Measurements from ENCODE around the gene PODN. TPM values are rescaled to one million over a fixed set of nuclear protein-coding genes. Genes with fewer than 3 reads are reported as not detected.
A peak's percentile ranks its signal among the peaks of the same experiment; 100 is the strongest.

The PODN gene
- total RNA-seq, 3 donors from 2014 or later: 55.1 to 246 (median 83.1) TPM

- Histone ChIP-seq H3K27ac (peak overlapping the region in 1 of 2 donors; percentile 7), H3K4me1 (no peaks in the 10 kb centered on the region), H3K27me3 (no peaks in the 10 kb centered on the region), H3K9me3 (no peaks in the 10 kb centered on the region), H3K36me3 (no peaks in the 10 kb centered on the region), H3K4me3 (no peak overlapping the region)
- intact Hi-C loops (cut with DNase I; ENCODE audit: low total_unique reads): loop anchor here (10.0 kb wide), 1 partner anchor 365 kb away; no protein-coding TSS in a partner anchor
- no peak for DNase-seq (ENCODE audit: low spot score in 2 of 2)
- TF ChIP-seq POLR2AphosphoS5 (IDR thresholded peaks at IDR 0.05) (no peak), CTCF (IDR thresholded peaks at IDR 0.05) (no peak), POLR2A (IDR thresholded peaks at IDR 0.05) (no peak)
Measured at GRCh38 chr1:53069663-53070327, 7.8 kb downstream of the PODN start.

GRCh38 chr1:53070621-53071020 is 8.6 kb downstream of the PODN start:
- DNase-seq (ENCODE audit: low spot score in 2 of 2): peak in 1 of 2 donors; percentile 46
- H3K36me3 ChIP-seq: no peaks in the 10 kb centered on the region
- no peaks in the 10 kb centered on the region for H3K27me3 ChIP-seq
- intact Hi-C loops (cut with DNase I; ENCODE audit: low total_unique reads): loop anchor here (10.0 kb wide), 1 partner anchor 364 kb away; no protein-coding TSS in a partner anchor
- no peaks in the 10 kb centered on the region for H3K4me1 ChIP-seq
- no peak overlapping the region for H3K4me3 ChIP-seq
- no peak overlapping the region for H3K27ac ChIP-seq
- H3K9me3 ChIP-seq: no peaks in the 10 kb centered on the region
- TF ChIP-seq POLR2A (IDR thresholded peaks at IDR 0.05) (no peak), POLR2AphosphoS5 (IDR thresholded peaks at IDR 0.05) (no peak), CTCF (IDR thresholded peaks at IDR 0.05) (no peak)

- intact Hi-C loops (cut with DNase I; ENCODE audit: low total_unique reads): loop anchor here (10.0 kb wide), 1 partner anchor 363 kb away; no protein-coding TSS in a partner anchor
- no peaks in the 10 kb centered on the region for H3K9me3 ChIP-seq
- no peak for TF ChIP-seq CTCF (IDR thresholded peaks at IDR 0.05)
- no peak for TF ChIP-seq POLR2A (IDR thresholded peaks at IDR 0.05)
- TF ChIP-seq POLR2AphosphoS5 (IDR thresholded peaks at IDR 0.05): no peak
- no peaks in the 10 kb centered on the region for H3K27me3 ChIP-seq
- no peak overlapping the region for H3K27ac ChIP-seq
- no peak overlapping the region for H3K4me3 ChIP-seq
- no peak for DNase-seq (ENCODE audit: low spot score in 2 of 2)
- no peaks in the 10 kb centered on the region for H3K4me1 ChIP-seq
- no peaks in the 10 kb centered on the region for H3K36me3 ChIP-seq
Measured at GRCh38 chr1:53071167-53071865, 9.3 kb downstream of the PODN start.

GRCh38 chr1:53071915-53072314 is 9.9 kb downstream of the PODN start:
- DNase-seq (ENCODE audit: low spot score in 2 of 2): no peak
- TF ChIP-seq POLR2AphosphoS5 (IDR thresholded peaks at IDR 0.05): no peak
- no peak for TF ChIP-seq POLR2A (IDR thresholded peaks at IDR 0.05)
- no peak for TF ChIP-seq CTCF (IDR thresholded peaks at IDR 0.05)
- Histone ChIP-seq H3K4me3 (no peak overlapping the region), H3K36me3 (no peaks in the 10 kb centered on the region), H3K27me3 (no peaks in the 10 kb centered on the region), H3K4me1 (no peaks in the 10 kb centered on the region), H3K9me3 (no peaks in the 10 kb centered on the region), H3K27ac (no peak overlapping the region)
- intact Hi-C loops (cut with DNase I; ENCODE audit: low total_unique reads): loop anchor here (10.0 kb wide), 1 partner anchor 363 kb away; no protein-coding TSS in a partner anchor

GRCh38 chr1:53073287-53073686 is 11.3 kb downstream of the PODN start:
- intact Hi-C loops (cut with DNase I; ENCODE audit: low total_unique reads): loop anchor here (10.0 kb wide), 1 partner anchor 362 kb away; no protein-coding TSS in a partner anchor
- no peaks in the 10 kb centered on the region for H3K27me3 ChIP-seq
- no peak overlapping the region for H3K27ac ChIP-seq
- no peak for DNase-seq (ENCODE audit: low spot score in 2 of 2)
- H3K4me3 ChIP-seq: no peak overlapping the region
- no peak for TF ChIP-seq POLR2AphosphoS5 (IDR thresholded peaks at IDR 0.05)
- no peak for TF ChIP-seq POLR2A (IDR thresholded peaks at IDR 0.05)
- TF ChIP-seq CTCF (IDR thresholded peaks at IDR 0.05): no peak
- H3K36me3 ChIP-seq: no peaks in the 10 kb centered on the region
- H3K9me3 ChIP-seq: no peaks in the 10 kb centered on the region
- H3K4me1 ChIP-seq: no peaks in the 10 kb centered on the region
